AG04449 (cell line): Measurements from ENCODE around the gene PRAME.
"Not testable (repeated sequence)": the region's sequence is repeated elsewhere in the genome, so short reads cannot be mapped to it uniquely, and the experiment has no call there.

Source experiments
- CTCF ChIA-PET: fragments of 350-600 bp; formaldehyde crosslinking; extraction: SDS; loops from one replicate; lab custom pipeline; 2021; ENCODE audit warnings: antibody characterized with exemption; lab: Yijun Ruan, JAX
- POLR2A ChIA-PET: fragments of 400-600, 350-600 bp; formaldehyde crosslinking; extraction: SDS; loops from one replicate; lab custom pipeline; 2020; ENCODE audit warnings: antibody characterized with exemption, inconsistent platforms; lab: Yijun Ruan, JAX
- DNase-seq: peaks from one replicate; pipeline ENCODE4 v3.0.0-alpha.2; 2010; ENCODE audit warnings: low read depth, low spot score
- H3K4me3 ChIP-seq: 2 replicates; pipeline ENCODE4 v1.5.1; 2011; ENCODE audit warnings: low read depth, mild to moderate bottlenecking, control low read depth, low read length
- TF ChIP-seq, protein P1 (sequence below): IDR thresholded peaks from one replicate; pipeline ENCODE4 v1.5.1; 2011; ENCODE audit warnings: mild to moderate bottlenecking, moderate library complexity, low read length, control low read depth, inconsistent platforms; ENCODE audit not compliant: insufficient read depth; ENCODE audit errors: missing control alignments

The PRAME gene

DNA sequence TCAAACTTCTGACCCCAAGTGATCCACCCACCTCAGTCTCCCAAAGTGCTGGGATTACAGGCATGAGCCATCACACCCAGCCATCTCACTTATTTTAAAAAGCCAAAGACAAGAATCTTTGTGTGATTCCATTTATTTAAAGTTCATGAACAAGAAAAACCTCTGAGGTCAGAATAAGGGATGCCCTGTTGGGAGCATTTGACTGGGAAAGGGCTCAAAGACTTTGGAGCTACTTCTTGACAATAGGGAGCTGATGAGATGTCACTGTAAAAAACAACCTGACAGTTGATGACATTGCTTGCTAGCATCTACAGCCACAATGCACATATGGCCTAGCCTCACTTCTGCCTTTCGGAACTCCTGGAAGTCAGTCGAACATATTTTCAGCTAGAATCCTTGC is 45.4 kb downstream of the PRAME start:
- TF ChIP-seq, protein P1, sequence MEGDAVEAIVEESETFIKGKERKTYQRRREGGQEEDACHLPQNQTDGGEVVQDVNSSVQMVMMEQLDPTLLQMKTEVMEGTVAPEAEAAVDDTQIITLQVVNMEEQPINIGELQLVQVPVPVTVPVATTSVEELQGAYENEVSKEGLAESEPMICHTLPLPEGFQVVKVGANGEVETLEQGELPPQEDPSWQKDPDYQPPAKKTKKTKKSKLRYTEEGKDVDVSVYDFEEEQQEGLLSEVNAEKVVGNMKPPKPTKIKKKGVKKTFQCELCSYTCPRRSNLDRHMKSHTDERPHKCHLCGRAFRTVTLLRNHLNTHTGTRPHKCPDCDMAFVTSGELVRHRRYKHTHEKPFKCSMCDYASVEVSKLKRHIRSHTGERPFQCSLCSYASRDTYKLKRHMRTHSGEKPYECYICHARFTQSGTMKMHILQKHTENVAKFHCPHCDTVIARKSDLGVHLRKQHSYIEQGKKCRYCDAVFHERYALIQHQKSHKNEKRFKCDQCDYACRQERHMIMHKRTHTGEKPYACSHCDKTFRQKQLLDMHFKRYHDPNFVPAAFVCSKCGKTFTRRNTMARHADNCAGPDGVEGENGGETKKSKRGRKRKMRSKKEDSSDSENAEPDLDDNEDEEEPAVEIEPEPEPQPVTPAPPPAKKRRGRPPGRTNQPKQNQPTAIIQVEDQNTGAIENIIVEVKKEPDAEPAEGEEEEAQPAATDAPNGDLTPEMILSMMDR = no peak
- ChIA-PET POLR2A (no interaction called here), CTCF (no interaction called here)
- no peak for DNase-seq
- H3K4me3 ChIP-seq = no peak overlapping the region

DNA sequence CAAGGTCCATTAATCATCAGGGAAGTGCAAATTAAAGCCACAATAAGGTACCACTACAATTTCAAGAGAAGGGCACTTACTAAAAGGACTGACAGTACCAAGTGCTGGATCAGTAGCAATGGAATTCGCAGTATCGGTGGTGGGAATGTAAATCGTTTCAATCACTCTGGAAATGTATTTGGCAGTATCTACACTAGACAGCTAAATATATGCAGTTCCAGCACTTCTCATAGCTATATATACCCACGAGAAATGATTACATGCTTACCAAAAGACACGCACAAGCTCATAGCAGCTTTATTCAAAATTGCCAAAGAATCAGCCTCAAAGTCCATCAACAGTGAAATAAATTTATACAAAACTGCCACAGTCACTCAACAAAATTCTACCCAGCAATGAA is 46.1 kb downstream of the PRAME start:
- no peak for DNase-seq
- CTCF ChIA-PET = no interaction called here
- no peak overlapping the region for H3K4me3 ChIP-seq
- POLR2A ChIA-PET = no interaction called here
- TF ChIP-seq, protein P1 = no peak

DNA sequence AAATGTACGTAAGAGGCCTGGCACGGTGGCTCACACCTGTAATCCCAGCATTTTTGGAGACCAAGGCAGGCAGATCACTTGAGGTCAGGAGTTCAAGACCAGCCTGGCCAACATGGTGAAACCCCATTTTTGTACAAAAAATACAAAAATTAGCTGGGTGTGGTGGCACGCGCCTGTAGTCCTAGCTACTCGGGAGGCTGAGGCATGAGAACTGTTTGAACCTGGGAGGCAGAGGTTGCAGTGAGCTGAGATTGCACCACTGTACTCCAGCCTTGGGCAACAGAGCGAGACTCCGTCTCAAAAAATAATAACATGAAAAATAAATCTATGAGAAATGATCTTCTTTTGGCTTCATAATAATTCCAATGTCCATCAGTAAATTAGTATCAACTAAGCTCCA is 48.2 kb downstream of the PRAME start:
- CTCF ChIA-PET = interaction anchor here (2.0 kb wide), 1 partner anchor 9 kb away, joined by 8 read pairs; the partner anchor contains the start of gene ZNF280A
- POLR2A ChIA-PET = not testable (repeated sequence)

DNA sequence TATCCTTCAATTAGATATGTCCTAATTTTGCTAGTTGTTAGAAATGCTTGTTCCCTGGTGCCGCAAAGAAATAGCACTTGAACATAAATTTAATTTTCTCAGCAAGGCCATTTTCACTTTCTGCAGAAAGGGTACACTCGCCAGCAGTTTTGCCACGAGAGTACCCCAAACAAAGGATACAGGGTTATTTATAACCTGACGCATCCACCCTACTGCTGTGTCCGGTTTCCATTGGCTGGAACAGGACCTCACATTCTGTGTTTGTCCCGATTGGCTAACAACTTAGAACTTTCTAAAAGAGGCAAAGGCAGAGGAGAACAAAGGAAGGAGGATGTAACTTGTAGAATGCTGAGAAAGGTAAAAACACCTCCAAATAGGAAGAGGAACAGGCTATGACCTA is 49.2 kb downstream of the PRAME start:
- H3K4me3 ChIP-seq, POLR2A ChIA-PET, DNase-seq: not testable (repeated sequence)
- CTCF ChIA-PET = interaction anchor here (1.0 to 1.7 kb wide), 8 partner anchors 9 to 77 kb away, joined by 3 to 20 read pairs (median 4); partner anchors contain the start of genes PRAME and ZNF280A

More for the DNA sequence above, 48.2 kb downstream of the PRAME start:
- not testable (repeated sequence) for DNase-seq, H3K4me3 ChIP-seq

DNA sequence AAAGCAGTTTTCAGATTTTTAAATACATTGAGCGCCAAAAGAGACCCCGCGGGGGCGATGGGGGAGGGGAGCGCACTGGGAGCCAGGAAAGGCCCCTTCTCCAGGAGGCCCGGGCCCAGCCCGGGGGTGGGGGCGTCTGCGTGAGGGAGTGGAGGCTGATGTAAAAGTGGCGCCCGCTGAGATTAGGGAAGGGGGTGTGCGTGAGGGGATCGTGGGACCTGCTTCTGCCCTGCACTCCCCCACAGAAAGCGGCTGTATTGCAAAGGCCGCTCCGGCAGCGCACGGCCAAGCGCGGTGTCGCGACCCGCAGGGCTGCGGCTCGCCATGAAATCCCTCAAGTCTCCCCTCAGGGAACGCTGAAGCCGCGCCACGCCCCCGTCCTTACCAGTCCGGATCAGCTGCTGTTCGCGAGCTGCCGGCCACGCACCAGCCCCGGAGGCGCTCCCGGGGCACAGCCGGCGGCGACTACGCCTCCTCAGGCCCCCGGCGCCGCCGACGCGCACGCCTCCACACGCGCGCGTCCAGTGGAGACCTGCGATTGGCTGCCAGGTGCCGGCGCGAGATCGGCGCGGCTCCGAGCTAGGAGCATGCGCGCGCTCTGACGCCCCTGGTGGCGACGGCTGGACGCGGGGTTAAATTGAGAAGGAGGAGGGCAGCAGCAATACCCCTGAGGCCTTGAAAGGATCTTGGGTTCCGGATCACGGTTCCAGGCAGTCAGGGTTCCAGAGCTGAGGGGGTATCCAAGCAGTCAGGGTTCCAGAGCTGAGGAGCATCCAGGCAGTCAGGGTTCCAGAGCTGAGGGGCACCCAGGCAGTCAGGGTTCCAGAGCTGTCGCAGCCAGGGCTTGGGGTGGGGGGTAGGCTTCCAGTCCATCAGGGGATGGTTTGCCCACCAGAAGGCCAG is 50.5 kb downstream of the PRAME start, which contains the start of gene ZNF280B:
Gene ZNF280B, minus strand, starts transcription at position 469 of the 903 bp plus-strand sequence. CDS start 19,344 bp downstream, outside the sequence.
- peak; percentile 9 for DNase-seq
- TF ChIP-seq, protein P1 = peak; percentile 93
- POLR2A ChIA-PET = interaction anchor here (0.6 kb wide), 1 partner anchor 30 kb away, joined by 3 read pairs; no protein-coding TSS in a partner anchor
- CTCF ChIA-PET = interaction anchor here (0.6 to 2.7 kb wide), 18 partner anchors 9 to 450 kb away, joined by 3 to 20 read pairs (median 4); partner anchors contain the start of gene ZNF280A
- peak within 1 kb of the TSS; percentile 85 for H3K4me3 ChIP-seq

DNA sequence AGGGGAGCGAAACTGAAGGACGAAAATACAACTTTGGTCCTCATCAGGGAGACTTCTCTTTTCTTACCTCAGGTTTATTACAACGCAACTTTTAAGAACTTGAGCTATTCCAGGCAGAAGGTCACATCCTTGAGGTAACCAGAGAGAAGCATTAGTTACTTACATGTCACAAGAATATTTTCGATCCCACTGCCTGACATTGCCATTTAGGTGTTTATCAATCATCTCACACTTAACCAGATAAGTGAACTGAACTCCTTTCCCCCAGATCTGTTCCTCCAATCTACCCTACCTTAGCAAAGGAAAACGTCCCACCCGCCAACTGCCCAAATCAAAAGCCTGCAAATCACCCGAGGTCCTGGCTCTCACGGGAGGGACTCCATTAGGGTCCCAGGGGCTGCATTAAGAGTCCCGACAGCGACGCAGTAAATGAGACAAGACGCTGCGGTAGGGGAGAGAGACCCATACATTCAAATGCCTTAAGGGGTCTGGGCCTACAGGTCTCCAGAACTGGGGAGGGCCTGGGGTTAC is 51.3 kb downstream of the PRAME start:
- POLR2A ChIA-PET = interaction anchor here (0.6 kb wide), 1 partner anchor 29 kb away, joined by 3 read pairs; no protein-coding TSS in a partner anchor
- TF ChIP-seq, protein P1 = no peak
- peak overlapping the region; percentile 85 for H3K4me3 ChIP-seq
- CTCF ChIA-PET = interaction anchor here (0.8 to 2.7 kb wide), 5 partner anchors 19 to 451 kb away, joined by 3 to 11 read pairs (median 4); no protein-coding TSS in a partner anchor
- DNase-seq = no peak

DNA sequence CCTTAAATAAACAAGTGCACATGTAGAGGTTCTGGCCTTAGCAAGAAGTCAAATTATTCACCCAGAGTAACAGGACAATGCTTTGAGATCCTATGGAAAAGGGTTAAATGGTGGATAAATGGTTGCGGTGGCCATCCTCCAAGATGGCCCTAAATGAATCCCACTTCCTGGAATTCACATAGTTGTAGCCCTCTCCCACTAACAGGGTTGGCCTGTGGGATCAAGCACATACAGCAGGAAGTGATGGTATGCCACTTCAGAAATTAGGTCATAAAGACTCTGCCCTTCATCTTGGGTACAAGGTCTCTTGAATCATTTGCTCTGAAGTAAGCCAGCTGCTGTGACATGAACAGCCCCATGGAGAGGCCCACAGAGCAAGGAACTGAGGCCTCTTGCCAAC is 52.3 kb downstream of the PRAME start:
- TF ChIP-seq, protein P1 = no peak
- DNase-seq = no peak
- H3K4me3 ChIP-seq = no peak overlapping the region
- ChIA-PET POLR2A (no interaction called here), CTCF (interaction anchor here (1.3 to 2.7 kb wide), 3 partner anchors 43 to 452 kb away, joined by 4 to 11 read pairs (median 7); no protein-coding TSS in a partner anchor)
